Heart right ventricle (tissue), 16 donors: ENCODE measurements around the gene MFRP. TPM values are rescaled to one million over a fixed set of nuclear protein-coding genes. Genes with fewer than 3 reads are reported as not detected.

Experiments
- ATAC-seq, 8 donors: fragments of 200-7000 bp; cut with Tn5 transposase; one replicate each; pipeline ENCODE4 v1.9.1; 2020; ENCODE audit warnings: mild to moderate bottlenecking in 8 of 8, moderate library complexity in 8 of 8, moderate number of reproducible peaks in 1 of 8
- DNase-seq, 2 donors: peaks; one replicate each; pipeline ENCODE4 v3.0.0-alpha.2; 2020
- H3K27ac ChIP-seq, 10 donors: fragments of 200-600 bp; sonication (generic) in 2 of 10; one replicate each; pipeline versions ENCODE4 v1.5.0 to v1.8.0; 2020 to 2022; ENCODE audit warnings: mild to moderate bottlenecking in 3 of 10
- H3K27me3 ChIP-seq, 7 donors: fragments of 200-600 bp; one replicate each; pipeline ENCODE4 v1.8.0; 2021 to 2022; ENCODE audit warnings: mild to moderate bottlenecking in 2 of 7
- H3K36me3 ChIP-seq, 9 donors: fragments of 200-600 bp; sonication (generic) in 1 of 9; one replicate each; pipeline versions ENCODE4 v1.5.0 to v1.8.0; 2020 to 2022; ENCODE audit warnings: mild to moderate bottlenecking in 2 of 9
- H3K4me1 ChIP-seq, 9 donors: fragments of 200-600 bp; sonication (generic) in 1 of 9; one replicate each; pipeline versions ENCODE4 v1.5.0 to v1.8.0; 2020 to 2022; ENCODE audit warnings: mild to moderate bottlenecking in 4 of 9
- H3K4me3 ChIP-seq, 10 donors: fragments of 200-600 bp; sonication (generic) in 2 of 10; one replicate each; pipeline versions ENCODE4 v1.5.0 to v1.8.0; 2020 to 2022; ENCODE audit warnings: mild to moderate bottlenecking in 7 of 10, moderate library complexity in 2 of 10
- H3K9me3 ChIP-seq, 11 donors: fragments of 200-600 bp in 10 of 11; sonication (generic) in 2 of 11; one replicate each; pipeline versions ENCODE4 v1.5.0 to v1.8.0; 2013 to 2022; ENCODE audit warnings: mild to moderate bottlenecking in 2 of 11, control low read depth in 1 of 11, moderate library complexity in 1 of 11
- WGBS, 2 donors: extraction: QIAGEN DNeasy Blood & Tissue Kit; methylation state at CpG; one replicate each; pipeline ENCODE4 v1.1.7; 2013; ENCODE audit warnings: inconsistent platforms in 1 of 2; 5-methylcytosine and 5-hydroxymethylcytosine counted together
- intact Hi-C, 10 donors: fragments of 100-400 bp; cut with DNase I; formaldehyde crosslinking; loops; one replicate each; pipeline versions ENCODE4 v1.11.1 to v1.14.2; 2022
- polyA plus RNA-seq, 2 donors: library from polyadenylated mRNA; stranded (reverse); fragments of 200-250 nt; gene quantifications; one replicate each; pipeline ENCODE4 v1.2.3, GENCODE V29; 2013
- total RNA-seq, 10 donors: library from RNA; stranded (reverse); fragmentation: NEBNext Ultra II Directional in 3 of 10; extraction: Animal tissue kit (Norgen Biotek cat#: 25700) in 3 of 10; gene quantifications; one replicate each; pipeline versions ENCODE4 v1.2.1 to v1.2.4, GENCODE V29; 2021 to 2023
- TF ChIP-seq, protein P1 (sequence below), 9 donors: fragments of 200-600 bp; sonication (generic) in 2 of 9; IDR thresholded peaks; one replicate each; pipeline versions ENCODE4 v1.5.0 to v1.8.0; 2021 to 2022; ENCODE audit warnings: antibody characterized with exemption in 9 of 9, mild to moderate bottlenecking in 5 of 9, moderate library complexity in 1 of 9
- donor health status: Arrhythmogenic right ventricular cardiomyopathy.
- donor health status: ischemic (EF 13 %, LVEDD 7.1; RV severe dilation, severe dysfunction).
- donor health status: healthy with polysubstance abuse.
- donor health status: DM: no; HTN: yes; CAD: no.
- donor health status: DM: no; HTN: no; CAD: no.
- donor health status: ischemic (EF 25% LVEDD 6.9; RV normal size, moderate dysfunction).
- donor health status: ischemic (EF 25% LVEDD 5.7; RV mildly dilated, moderate dysfunction).
- donor health status: healthy.
- donor health status: DM: yes; HTN: yes; CAD: no.
- donor health status: Ischemic cardiomyopathy.
- donor health status: ischemic (EF 35%, LVEDD 5.7; RV mildly dilated, moderate dysfunction).
- donor health status: nonischemic (EF 11% LVEDD 7.7; RV severe dilation, severe dysfunction).
- donor health status: DM: yes; HTN: yes; CAD: no.
- donor health status: PGD.
- donor health status: ischemic (EF 29% LVEDD 5.4; RV normal size, mild dysfunction).
- donor health status: nonischemic (EF 23%, LVEDD 6.1; RV moderate dilation, normal function).

MFRP gene
- total and polyA plus RNA-seq, 12 donors: 0.04 TPM; not detected in 11

DNA sequence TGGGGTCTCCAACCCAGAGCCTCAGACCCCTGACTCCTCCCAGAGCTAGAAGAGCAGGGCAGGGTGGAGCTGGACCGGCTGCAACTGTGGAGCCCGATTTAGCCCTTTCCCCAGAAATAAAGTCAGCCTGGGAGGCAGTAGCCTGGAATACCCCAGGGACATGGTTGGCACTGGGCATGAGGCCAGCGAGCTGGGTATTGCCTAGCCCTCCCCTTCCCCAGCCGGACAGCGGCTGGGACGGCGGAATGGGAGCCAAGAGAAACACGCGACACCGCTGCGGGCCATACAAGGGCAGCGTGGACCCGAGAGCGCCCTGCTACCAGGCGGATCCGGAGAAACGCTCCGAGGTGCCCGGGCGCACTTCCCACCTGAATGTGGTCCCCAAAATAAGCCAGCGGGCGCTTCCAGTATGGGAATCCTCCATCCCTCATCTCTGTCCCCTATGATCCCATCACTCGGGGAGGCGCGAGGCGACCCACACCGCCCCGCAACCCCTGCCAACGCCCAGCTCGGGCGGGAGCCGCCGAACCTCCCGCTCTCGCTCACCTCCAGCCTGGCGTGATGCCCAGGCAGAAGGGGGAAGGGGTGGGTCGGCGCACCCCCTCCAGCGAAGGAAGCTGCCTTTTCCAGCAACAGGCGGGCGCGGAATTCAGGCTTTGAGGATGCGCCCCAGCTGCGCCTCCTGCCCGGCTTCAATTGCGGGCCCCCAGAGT lies 30.3 kb downstream of the MFRP start:
- Histone ChIP-seq H3K27ac (peak overlapping the region; percentile 82 to 99 (median 92)), H3K27me3 (peaks cover 0 to 66% (median 0%) of the 10 kb centered on the region in 7 donors), H3K36me3 (peaks cover 0 to 42% (median 26%) of the 10 kb centered on the region in 9 donors), H3K4me1 (peaks cover 11 to 82% (median 55%) of the 10 kb centered on the region in 9 donors), H3K9me3 (no peaks in the 10 kb centered on the region), H3K4me3 (peak overlapping the region; percentile 53 to 94 (median 80))
- TF ChIP-seq, protein P1, sequence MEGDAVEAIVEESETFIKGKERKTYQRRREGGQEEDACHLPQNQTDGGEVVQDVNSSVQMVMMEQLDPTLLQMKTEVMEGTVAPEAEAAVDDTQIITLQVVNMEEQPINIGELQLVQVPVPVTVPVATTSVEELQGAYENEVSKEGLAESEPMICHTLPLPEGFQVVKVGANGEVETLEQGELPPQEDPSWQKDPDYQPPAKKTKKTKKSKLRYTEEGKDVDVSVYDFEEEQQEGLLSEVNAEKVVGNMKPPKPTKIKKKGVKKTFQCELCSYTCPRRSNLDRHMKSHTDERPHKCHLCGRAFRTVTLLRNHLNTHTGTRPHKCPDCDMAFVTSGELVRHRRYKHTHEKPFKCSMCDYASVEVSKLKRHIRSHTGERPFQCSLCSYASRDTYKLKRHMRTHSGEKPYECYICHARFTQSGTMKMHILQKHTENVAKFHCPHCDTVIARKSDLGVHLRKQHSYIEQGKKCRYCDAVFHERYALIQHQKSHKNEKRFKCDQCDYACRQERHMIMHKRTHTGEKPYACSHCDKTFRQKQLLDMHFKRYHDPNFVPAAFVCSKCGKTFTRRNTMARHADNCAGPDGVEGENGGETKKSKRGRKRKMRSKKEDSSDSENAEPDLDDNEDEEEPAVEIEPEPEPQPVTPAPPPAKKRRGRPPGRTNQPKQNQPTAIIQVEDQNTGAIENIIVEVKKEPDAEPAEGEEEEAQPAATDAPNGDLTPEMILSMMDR (IDR thresholded peaks at IDR 0.05): no peak
- WGBS, 2 donors: 1% methylated on average over 43 to 46 of the region's 46 CpGs
- ATAC-seq: peak; percentile 3 to 52 (median 30)
- peak; percentile 65 to 72 for DNase-seq
- intact Hi-C loops: loop anchor here in 2 of 10 donors (5.0 to 10.0 kb wide), 2 partner anchors 109 to 221 kb away; partner anchors contain the start of gene CBL (in 1 of the 2)

DNA sequence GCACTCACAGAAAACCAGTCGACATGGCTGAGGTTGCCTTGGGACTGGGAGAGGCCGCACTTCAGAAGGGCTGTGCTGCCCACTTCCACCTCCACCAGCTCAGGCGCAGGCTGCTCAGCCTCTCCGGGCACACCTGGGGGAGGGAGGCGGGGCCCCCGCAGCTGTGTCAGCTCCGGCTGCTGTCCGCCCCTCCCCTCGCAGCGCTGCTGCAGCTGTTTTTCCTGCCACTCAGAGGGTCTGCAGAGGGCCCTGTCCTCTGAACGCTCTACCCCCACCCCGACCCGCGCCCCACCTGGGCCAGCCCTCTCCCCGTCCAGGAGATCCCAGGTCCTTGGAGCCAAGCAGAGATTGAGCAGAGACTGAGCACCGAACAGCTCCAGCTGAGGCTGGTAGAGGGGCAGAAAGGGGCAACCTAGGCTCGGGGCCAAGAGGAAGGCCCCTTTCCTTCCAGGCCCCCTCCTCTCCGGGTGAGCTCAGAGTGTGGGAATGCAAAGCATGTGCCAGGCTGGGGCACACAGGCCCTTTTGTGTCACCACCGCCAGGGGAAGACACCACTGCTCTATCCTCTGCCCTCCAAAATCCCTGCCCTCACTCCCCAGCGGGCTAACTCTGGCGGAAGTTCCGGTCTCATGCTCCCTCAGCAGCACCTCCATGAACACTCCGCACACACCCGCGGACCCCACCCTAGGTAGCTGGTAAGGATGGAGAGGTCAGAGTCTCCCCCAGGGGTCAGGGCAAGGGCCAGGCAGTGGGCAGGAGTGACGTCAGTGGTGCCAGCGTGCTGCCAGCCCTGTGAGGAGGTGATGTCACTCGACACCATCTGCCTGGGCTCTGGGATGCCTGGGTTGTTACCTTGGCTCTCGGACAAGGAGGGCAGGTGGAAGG lies 31.1 kb downstream of the MFRP start:
- peak; percentile 32 to 53 for DNase-seq
- no peaks in the 10 kb centered on the region for H3K9me3 ChIP-seq
- H3K4me3 ChIP-seq: peak overlapping the region; percentile 53 to 94 (median 80)
- TF ChIP-seq, protein P1 (IDR thresholded peaks at IDR 0.05): peak in 2 of 9 donors; percentile 23 to 38
- H3K27ac ChIP-seq: peak overlapping the region; percentile 82 to 99 (median 92)
- H3K4me1 ChIP-seq: peaks cover 11 to 80% (median 51%) of the 10 kb centered on the region in 9 donors
- ATAC-seq: peak; percentile 9 to 56 (median 30)
- H3K27me3 ChIP-seq: peaks cover 0 to 58% (median 0%) of the 10 kb centered on the region in 7 donors
- WGBS, 2 donors: 16% methylated on average over 29 of the region's 29 CpGs
- intact Hi-C loops: loop anchor here in 2 of 10 donors (5.0 to 10.0 kb wide), 2 partner anchors 108 to 221 kb away; partner anchors contain the start of gene CBL (in 1 of the 2)
- H3K36me3 ChIP-seq: peaks cover 0 to 50% (median 33%) of the 10 kb centered on the region in 9 donors

DNA sequence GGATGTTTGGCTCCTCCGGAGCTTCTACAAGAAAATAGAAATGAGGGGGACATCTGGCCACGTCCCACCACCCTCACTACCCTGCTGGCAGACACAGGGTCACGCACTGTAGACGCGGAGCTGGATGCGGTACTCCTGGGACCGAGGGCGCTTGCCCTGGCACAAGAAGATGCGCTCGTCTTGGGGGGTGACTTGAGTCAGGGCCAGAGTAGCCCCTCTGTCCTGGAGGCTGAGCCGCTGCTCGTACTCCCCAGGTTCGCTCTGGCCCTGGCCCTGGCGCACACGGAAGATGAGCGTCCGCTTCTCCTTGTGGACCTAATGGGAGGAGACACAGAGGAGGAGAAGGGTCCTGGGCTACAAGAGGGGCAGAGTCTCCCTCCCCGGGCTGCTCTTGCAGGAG lies 31.8 kb downstream of the MFRP start:
- Histone ChIP-seq H3K27me3 (peaks cover 0 to 52% (median 0%) of the 10 kb centered on the region in 7 donors), H3K4me1 (peaks cover 11 to 73% (median 48%) of the 10 kb centered on the region in 9 donors), H3K36me3 (peaks cover 0 to 56% (median 40%) of the 10 kb centered on the region in 9 donors), H3K27ac (peak overlapping the region in 9 of 10 donors; percentile 85 to 99 (median 92)), H3K9me3 (no peaks in the 10 kb centered on the region), H3K4me3 (peak overlapping the region in 9 of 10 donors; percentile 53 to 94 (median 84))
- no peak for DNase-seq
- 77 to 81% methylated on average over 18 of the region's 18 CpGs for WGBS, 2 donors
- TF ChIP-seq, protein P1 (IDR thresholded peaks at IDR 0.05): no peak
- intact Hi-C loops: loop anchor here in 2 of 10 donors (5.0 to 10.0 kb wide), 2 partner anchors 107 to 220 kb away; partner anchors contain the start of gene CBL (in 1 of the 2)
- no peak for ATAC-seq

DNA sequence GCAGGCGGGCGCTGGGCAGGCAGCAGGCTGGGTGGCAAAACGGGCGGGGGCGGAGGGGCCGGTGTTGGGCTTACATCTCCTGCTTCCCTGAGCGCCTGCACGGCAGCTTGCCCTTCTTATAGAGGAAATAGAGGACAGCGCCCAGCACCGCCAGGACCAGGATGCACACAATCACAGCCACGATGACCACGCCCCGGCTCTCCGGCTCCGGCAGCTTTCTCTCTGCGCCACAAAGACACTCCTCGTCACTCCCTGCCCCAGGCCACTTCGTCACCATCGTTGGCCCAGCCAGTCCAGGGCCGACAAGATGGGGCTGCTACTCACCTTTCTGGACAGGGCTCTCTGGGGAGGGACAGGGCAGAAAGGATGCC lies 35.8 kb downstream of the MFRP start:
- Histone ChIP-seq H3K4me1 (peaks cover 0 to 54% (median 20%) of the 10 kb centered on the region in 9 donors), H3K4me3 (no peak overlapping the region), H3K27me3 (peaks cover 0 to 17% (median 0%) of the 10 kb centered on the region in 7 donors), H3K36me3 (peaks cover 0 to 94% (median 54%) of the 10 kb centered on the region in 9 donors), H3K9me3 (no peaks in the 10 kb centered on the region), H3K27ac (peak overlapping the region in 6 of 10 donors; percentile 4 to 36 (median 22))
- peak in 1 of 8 donors; percentile 4 for ATAC-seq
- intact Hi-C loops: loop anchor here in 1 of 10 donors (10.0 kb wide), 1 partner anchor 216 kb away; a partner anchor contains a TSS
- 68 to 75% methylated on average over 20 of the region's 20 CpGs for WGBS, 2 donors
- TF ChIP-seq, protein P1 (IDR thresholded peaks at IDR 0.05): no peak
- DNase-seq: no peak
